Gastroesophageal sphincter (tissue), 4 donors: ENCODE results near the gene GALNTL6. TPM values are rescaled to one million over a fixed set of nuclear protein-coding genes. Genes with fewer than 3 reads are reported as not detected.

Experiments
- ATAC-seq: fragments of 150-250 bp; one replicate; pipeline ENCODE4 v1.9.1; 2016; ENCODE audit warnings: mild to moderate bottlenecking, moderate library complexity
- H3K27ac ChIP-seq, 4 donors: fragments of 200-600 bp; sonication (generic) in 3 of 4; 1 replicate in 3 of 4; 2 replicates in 1 of 4; pipeline ENCODE4 v1.5.1; 2016 to 2019
- H3K27me3 ChIP-seq: fragments of 200-600 bp; sonication (generic); one replicate; pipeline ENCODE4 v1.5.1; 2019
- H3K36me3 ChIP-seq, 2 donors: fragments of 200-600 bp; sonication (generic); one replicate each; pipeline ENCODE4 v1.5.1; 2019; ENCODE audit warnings: control low read depth in 1 of 2
- H3K4me1 ChIP-seq, 3 donors: fragments of 200-600 bp; sonication (generic); 1 replicate in 2 of 3; 2 replicates in 1 of 3; pipeline ENCODE4 v1.5.1; 2016 to 2019; ENCODE audit warnings: control low read depth in 2 of 3
- H3K4me3 ChIP-seq, 2 donors: fragments of 200-600 bp; sonication (generic); one replicate each; pipeline ENCODE4 v1.5.1; 2019; ENCODE audit warnings: mild to moderate bottlenecking in 1 of 2, moderate library complexity in 1 of 2
- H3K9me3 ChIP-seq, 3 donors: fragments of 200-600 bp; sonication (generic); one replicate each; pipeline ENCODE4 v1.5.1; 2017 to 2019; ENCODE audit warnings: control low read depth in 2 of 3
- CTCF ChIP-seq, 4 experiments: fragments of 200-600 bp in 2 of 4; fragments of 450-650 bp in 2 of 4; sonication (generic) in 1 of 4; IDR thresholded peaks; one replicate each; pipeline ENCODE4 v1.5.1; 2017 to 2019; ENCODE audit warnings: antibody characterized with exemption in 4 of 4, mild to moderate bottlenecking in 2 of 4, moderate library complexity in 2 of 4
- EP300 ChIP-seq: sonication (generic); formaldehyde crosslinking; IDR thresholded peaks from one replicate; pipeline ENCODE4 v1.6.1; 2017; ENCODE audit warnings: antibody characterized with exemption, mild to moderate bottlenecking
- POLR2A ChIP-seq, 2 donors: fragments of 450-650 bp; IDR thresholded peaks; one replicate each; pipeline ENCODE4 v1.6.1; 2017; ENCODE audit warnings: antibody characterized with exemption in 2 of 2, mild to moderate bottlenecking in 2 of 2, moderate library complexity in 1 of 2
- POLR2AphosphoS5 ChIP-seq: sonication (generic); formaldehyde crosslinking; IDR thresholded peaks from one replicate; pipeline ENCODE4 v1.6.1; 2017; ENCODE audit warnings: antibody characterized with exemption
- WGBS, 2 donors: methylation state at CpG; one replicate each; pipeline ENCODE4 v1.1.5; 2018; ENCODE audit warnings: low coverage in 1 of 2; 5-methylcytosine and 5-hydroxymethylcytosine counted together
- total RNA-seq, 4 donors: library from RNA; depleted of rRNA; stranded (reverse); fragments of >200 nt; gene quantifications; one replicate each; pipeline ENCODE4 v1.1.0, GENCODE V29; 2016

GALNTL6 gene
- total RNA-seq, 4 donors from 2014 or later, result not detected

GRCh38 chr4:172109466-172109865, 296.3 kb downstream of the GALNTL6 start:
- H3K4me3 ChIP-seq, result no peak overlapping the region
- no peaks in the 10 kb centered on the region for H3K27me3 ChIP-seq
- no peaks in the 10 kb centered on the region for H3K9me3 ChIP-seq
- no peak for ATAC-seq
- TF ChIP-seq POLR2A (IDR thresholded peaks at IDR 0.05) (no peak), POLR2AphosphoS5 (no peak)
- no peaks in the 10 kb centered on the region for H3K4me1 ChIP-seq
- no peaks in the 10 kb centered on the region for H3K36me3 ChIP-seq
- H3K27ac ChIP-seq, result no peak overlapping the region

GRCh38 chr4:172124656-172125308, 311.6 kb downstream of the GALNTL6 start:
- TF ChIP-seq POLR2A (IDR thresholded peaks at IDR 0.05) (no peak), CTCF (IDR thresholded peaks at IDR 0.05) (no peak), EP300 (no peak), POLR2AphosphoS5 (no peak)
- H3K4me1 ChIP-seq, result no peaks in the 10 kb centered on the region
- H3K36me3 ChIP-seq, result no peaks in the 10 kb centered on the region
- no peaks in the 10 kb centered on the region for H3K9me3 ChIP-seq
- no peak for ATAC-seq
- H3K27me3 ChIP-seq, result no peaks in the 10 kb centered on the region
- H3K27ac ChIP-seq, result no peak overlapping the region
- WGBS, 2 donors, result 50 to 86% methylated on average over 1 of the region's 1 CpG
- H3K4me3 ChIP-seq, result no peak overlapping the region

- no peak for ATAC-seq
- H3K36me3 ChIP-seq, result no peaks in the 10 kb centered on the region
- no peak for TF ChIP-seq POLR2AphosphoS5
- TF ChIP-seq CTCF (IDR thresholded peaks at IDR 0.05), result no peak
- no peak for TF ChIP-seq EP300
- TF ChIP-seq POLR2A (IDR thresholded peaks at IDR 0.05), result no peak
- H3K9me3 ChIP-seq, result no peaks in the 10 kb centered on the region
- H3K4me3 ChIP-seq, result no peak overlapping the region
- H3K4me1 ChIP-seq, result no peaks in the 10 kb centered on the region
- H3K27me3 ChIP-seq, result no peaks in the 10 kb centered on the region
- no peak overlapping the region for H3K27ac ChIP-seq
Measured at GRCh38 chr4:172125443-172125842, 312.2 kb downstream of the GALNTL6 start.

GRCh38 chr4:172127168-172127567, 314.0 kb downstream of the GALNTL6 start:
- ATAC-seq, result no peak
- Histone ChIP-seq H3K36me3 (no peaks in the 10 kb centered on the region), H3K9me3 (no peaks in the 10 kb centered on the region), H3K27me3 (no peaks in the 10 kb centered on the region), H3K4me3 (no peak overlapping the region), H3K4me1 (no peaks in the 10 kb centered on the region), H3K27ac (no peak overlapping the region)
- 100% methylated on average over 4 of the region's 4 CpGs; no CpG with 5 or more reads in 1 of the 2 donors for WGBS, 2 donors
- no peak for TF ChIP-seq POLR2A (IDR thresholded peaks at IDR 0.05)
- TF ChIP-seq CTCF (IDR thresholded peaks at IDR 0.05), result no peak
- TF ChIP-seq EP300, result no peak
- TF ChIP-seq POLR2AphosphoS5, result no peak

GRCh38 chr4:172129593-172129992, 316.4 kb downstream of the GALNTL6 start:
- no peak for ATAC-seq
- Histone ChIP-seq H3K36me3 (no peaks in the 10 kb centered on the region), H3K4me3 (no peak overlapping the region), H3K4me1 (no peaks in the 10 kb centered on the region), H3K9me3 (no peaks in the 10 kb centered on the region), H3K27me3 (no peaks in the 10 kb centered on the region), H3K27ac (no peak overlapping the region)
- WGBS, 2 donors, result 50 to 85% methylated on average over 1 of the region's 1 CpG
- TF ChIP-seq EP300 (no peak), POLR2AphosphoS5 (no peak), POLR2A (IDR thresholded peaks at IDR 0.05) (no peak), CTCF (IDR thresholded peaks at IDR 0.05) (no peak)
